Embryonic facial prominence (tissue), 1 donor: Measurements from ENCODE around the gene RBM26.

Source experiments
- DNase-seq: peaks from one replicate; pipeline ENCODE4 v3.0.0-alpha.2; 2016; ENCODE audit errors: extremely low spot score

Gene RBM26

DNA sequence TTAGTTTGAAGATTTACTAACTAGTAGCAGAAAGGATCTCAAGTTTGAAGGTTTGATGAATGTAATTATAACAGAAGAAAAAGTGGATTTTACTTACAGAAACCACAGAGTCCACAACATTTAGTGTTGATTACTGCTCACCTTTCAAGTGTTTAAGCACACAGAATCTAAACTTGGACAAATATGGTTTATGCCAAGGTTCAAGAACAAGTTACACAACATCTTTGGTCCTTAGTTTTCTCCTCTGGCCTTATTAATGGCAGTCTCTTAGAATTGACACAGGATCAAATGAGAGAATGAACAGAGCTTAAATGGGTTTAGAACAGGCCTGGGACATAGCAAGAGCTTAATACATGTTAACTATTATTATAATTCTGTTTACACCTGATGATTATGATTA, 133.0 kb downstream of the RBM26 start:
- no peak for DNase-seq

DNA sequence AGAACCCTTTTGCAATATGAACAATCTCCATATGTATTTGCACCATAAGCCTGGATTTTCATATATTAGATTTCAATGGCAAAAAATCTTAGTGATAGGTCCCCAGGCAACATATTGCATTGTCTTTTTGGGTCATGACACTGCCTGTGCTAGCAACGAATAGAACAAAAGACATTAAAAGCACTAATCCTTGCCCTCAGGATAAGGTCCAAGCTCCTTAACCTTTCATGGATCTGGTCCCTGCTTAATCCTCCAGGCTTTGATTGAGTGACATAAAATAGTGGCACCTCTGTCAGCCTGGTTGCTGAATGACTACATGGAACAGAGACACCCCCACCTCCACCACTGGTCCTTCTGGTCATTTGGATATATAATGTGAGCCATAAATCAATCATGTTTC, 134.4 kb downstream of the RBM26 start:
- no peak for DNase-seq

DNA sequence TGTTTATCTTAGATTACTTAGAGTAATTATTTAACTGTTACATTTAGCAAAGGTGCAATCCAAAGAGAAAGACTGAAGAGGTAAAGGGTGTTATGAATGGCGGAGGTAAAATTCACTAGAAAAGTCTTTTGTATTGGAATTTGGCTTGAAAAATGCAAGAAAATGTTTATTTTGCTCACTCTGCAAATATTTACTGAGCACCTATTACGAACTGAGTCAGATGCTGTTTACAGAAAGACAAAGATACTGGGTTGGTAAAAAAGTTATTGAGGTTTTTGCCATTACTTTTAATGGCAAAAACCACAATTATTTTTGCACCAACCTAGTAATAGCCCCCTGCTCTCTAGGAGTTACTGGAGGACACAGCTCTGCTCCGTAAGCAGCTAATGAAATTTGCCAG, 135.2 kb downstream of the RBM26 start:
- no peak for DNase-seq
